ENCODE measurements around the gene MTFMT.

Gene MTFMT

GRCh38 chr15:64981812-64982431 is 47.5 kb downstream of the MTFMT start:
- DNase-seq, result no peak

GRCh38 chr15:64979252-64979710 is 50.2 kb downstream of the MTFMT start:
- no peak for DNase-seq

GRCh38 chr15:64975390-64975789 is 54.0 kb downstream of the MTFMT start:
- DNase-seq, result no peak

GRCh38 chr15:64970698-64971097 is 58.7 kb downstream of the MTFMT start:
- DNase-seq, result no peak

GRCh38 chr15:64969401-64969800 is 60.0 kb downstream of the MTFMT start:
- no peak for DNase-seq

GRCh38 chr15:64961013-64961412 is 68.4 kb downstream of the MTFMT start:
- no peak for DNase-seq

GRCh38 chr15:64960153-64960552 is 69.3 kb downstream of the MTFMT start:
- no peak for DNase-seq

GRCh38 chr15:64959128-64959527 is 70.3 kb downstream of the MTFMT start:
- DNase-seq, result no peak

GRCh38 chr15:64954395-64954794 is 75.0 kb downstream of the MTFMT start:
- no peak for DNase-seq

- no peak for DNase-seq
These were observed 77.5 kb downstream of the MTFMT start for GRCh38 chr15:64951777-64952418.
